Esophagus squamous epithelium (tissue), 4 donors: ENCODE measurements around the gene TRPC4.

Experiments
- CTCF ChIP-seq, 6 experiments: fragments of 450-650 bp in 4 of 6; fragments of 200-600 bp in 2 of 6; sonication (generic) in 2 of 6; IDR thresholded peaks; one replicate each; pipeline ENCODE4 v1.5.1; 2016 to 2019; ENCODE audit warnings: antibody characterized with exemption in 6 of 6, mild to moderate bottlenecking in 4 of 6, moderate library complexity in 4 of 6
- POLR2A ChIP-seq, 4 donors: fragments of 450-650 bp; IDR thresholded peaks; one replicate each; pipeline ENCODE4 v1.6.1; 2017; ENCODE audit warnings: antibody characterized with exemption in 4 of 4, mild to moderate bottlenecking in 4 of 4, moderate library complexity in 3 of 4

- TF ChIP-seq CTCF (IDR thresholded peaks at IDR 0.05) = no peak
- no peak for TF ChIP-seq POLR2A (IDR thresholded peaks at IDR 0.05)
Measured at GRCh38 chr13:37910790-37911189, 41.2 kb upstream of the TRPC4 start.
